D341Med (cell line): ENCODE results near the gene UMAD1.

ENCODE experiments used
- DNase-seq: peaks from one replicate; pipeline ENCODE4 v3.0.0; 2012; ENCODE audit warnings: low spot score

UMAD1 gene

DNA sequence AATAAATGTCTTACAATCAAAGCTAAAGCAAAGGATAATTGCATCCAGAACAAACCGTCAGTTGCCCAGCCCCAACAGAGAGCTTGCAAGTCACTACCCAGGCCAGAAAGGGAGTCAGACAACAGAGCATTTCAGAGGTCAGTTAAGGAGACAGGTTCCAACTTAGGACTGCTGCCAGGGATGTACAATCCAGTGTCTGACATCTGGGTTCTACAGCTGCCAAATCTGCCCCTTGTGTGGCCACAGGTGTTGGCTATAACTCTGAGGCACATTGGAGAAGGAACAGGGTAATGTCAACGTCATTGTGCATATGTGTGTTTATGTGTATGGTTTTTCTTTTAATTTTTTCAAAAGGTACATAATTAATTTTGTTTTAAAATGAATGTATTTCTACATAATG, 242.8 kb downstream of the UMAD1 start:
- no peak for DNase-seq

- DNase-seq = no peak
Measured at GRCh38 chr7:7884855-7885254, 244.3 kb downstream of the UMAD1 start.

DNA sequence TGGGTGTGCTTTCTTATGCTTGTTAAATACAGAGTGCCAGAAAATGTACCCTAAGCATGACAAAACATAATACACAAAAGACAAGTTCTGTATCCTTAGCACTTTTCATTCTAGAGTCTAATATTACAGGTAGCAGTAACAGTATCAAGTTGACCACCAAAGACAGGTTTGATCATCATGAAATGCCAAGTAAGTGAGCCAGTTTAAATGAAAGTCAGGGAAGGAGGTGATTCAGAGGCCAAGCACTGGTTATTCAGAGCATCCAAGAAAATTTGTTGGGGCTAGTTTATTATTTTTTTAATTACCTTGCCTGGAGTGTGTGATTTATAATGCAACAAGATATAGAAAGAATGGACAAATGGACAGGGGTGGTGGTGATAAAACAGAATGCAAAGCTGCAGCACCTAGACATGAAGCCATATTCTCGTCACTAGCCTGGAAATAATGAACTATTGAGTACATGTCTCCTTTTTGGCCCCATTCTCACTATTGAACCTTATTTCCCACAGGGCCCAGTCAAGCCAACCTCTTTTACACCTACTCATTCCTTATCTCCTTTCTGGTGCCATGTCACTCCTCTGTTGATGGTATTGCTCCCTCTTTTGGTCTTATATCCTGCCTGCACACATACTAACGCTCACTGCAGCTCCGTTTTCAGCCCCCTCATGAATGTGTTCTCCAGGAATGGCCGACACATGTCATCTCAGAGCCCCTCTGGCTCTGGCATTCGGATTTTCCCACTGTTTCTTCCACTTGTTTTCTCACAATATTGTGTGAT, 249.4 kb downstream of the UMAD1 start:
- peak; percentile 29 for DNase-seq

DNA sequence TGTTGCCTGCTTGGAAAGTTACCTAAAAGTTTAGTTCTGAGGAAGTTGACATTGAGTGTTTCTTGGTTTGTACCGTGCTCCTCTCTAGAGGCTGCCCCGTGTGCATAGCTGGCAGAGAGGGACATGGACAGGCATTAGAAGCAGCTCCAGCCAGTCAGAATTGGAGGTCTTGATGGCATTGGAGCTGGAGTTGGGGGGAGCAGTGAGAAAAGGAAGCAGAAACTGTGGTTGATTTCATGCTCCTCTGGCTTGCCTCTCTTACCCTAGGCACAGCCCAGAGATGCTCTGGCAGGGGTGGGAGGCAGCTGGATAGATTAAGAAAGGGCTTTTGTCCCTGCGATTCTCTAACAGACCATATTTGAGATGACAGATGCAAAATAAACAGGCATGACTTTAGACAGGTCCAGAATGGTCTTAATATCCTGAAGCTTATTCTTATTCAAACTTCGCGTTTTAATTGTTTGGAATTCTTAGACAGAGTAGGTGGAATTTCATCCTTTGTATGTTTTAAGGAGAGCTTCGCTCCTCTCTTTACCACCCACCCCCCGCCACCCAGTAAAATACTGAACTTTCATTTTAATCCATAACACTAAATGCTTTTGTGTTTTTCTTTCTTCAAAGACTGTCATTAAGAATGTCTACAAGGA, 254.6 kb downstream of the UMAD1 start:
- DNase-seq = no peak

DNA sequence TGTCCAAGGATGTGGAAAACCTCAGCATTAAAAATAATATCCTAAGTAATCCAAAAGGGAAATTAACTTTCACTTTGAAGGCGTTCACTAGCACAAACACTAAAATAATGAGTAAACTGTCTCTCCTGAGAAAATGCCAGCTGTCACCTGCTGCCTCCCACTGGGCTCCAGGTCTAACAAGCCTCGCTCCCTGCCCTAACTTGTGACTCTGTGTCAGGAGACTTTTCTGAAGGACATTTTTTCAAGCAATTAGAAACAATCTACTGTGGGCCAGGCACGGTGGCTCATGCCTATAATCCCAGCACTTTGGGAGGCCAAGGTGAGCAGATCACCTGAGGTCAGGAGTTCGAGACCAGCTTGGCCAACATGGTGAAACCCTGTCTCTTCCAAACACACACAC, 255.2 kb downstream of the UMAD1 start:
- DNase-seq = no peak

DNA sequence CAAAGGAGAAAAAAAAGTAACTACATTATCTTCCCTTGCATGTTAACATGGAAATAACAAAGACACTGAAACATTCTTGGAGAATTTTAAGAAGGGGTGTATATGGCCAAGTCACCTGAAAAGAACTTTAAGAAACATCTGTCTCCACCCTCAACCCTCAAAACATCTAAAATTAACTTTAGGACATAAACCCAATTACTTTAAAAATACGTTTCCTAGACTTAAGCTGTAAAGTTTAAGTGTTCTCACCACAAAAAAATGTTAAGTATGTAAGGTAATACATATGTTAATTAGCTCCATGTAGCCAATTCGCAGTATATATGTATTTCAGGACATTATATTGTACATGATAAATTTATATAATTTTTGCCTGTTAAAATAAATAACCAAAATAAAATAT, 257.0 kb downstream of the UMAD1 start:
- DNase-seq = no peak

GRCh38 chr7:7897949-7898515, 257.5 kb downstream of the UMAD1 start:
- DNase-seq = no peak

DNA sequence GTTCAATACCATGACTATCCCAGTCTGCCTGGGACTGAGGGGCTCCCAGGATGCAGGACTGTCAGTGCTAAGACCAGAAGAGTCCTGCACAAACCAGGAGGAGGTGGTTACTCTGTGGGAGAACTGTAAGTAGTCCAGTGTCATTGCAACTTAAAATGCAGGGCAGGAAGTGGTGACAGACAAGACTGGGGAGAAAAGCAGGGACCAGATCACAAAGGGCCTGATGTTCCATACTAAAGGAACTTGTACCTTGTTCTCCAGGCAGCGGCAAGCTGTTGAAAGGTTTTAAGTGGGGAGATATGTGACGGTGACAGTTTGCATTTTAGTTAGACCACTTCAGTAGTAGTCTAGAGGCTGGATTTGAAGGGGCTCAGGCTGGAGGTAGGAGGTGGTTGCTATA, 262.3 kb downstream of the UMAD1 start:
- no peak for DNase-seq

- DNase-seq = no peak
Measured at GRCh38 chr7:7907306-7907705, 266.8 kb downstream of the UMAD1 start.

GRCh38 chr7:7908622-7909145, 268.1 kb downstream of the UMAD1 start:
- DNase-seq = no peak

- DNase-seq = no peak
Measured at GRCh38 chr7:7909376-7909775, 268.8 kb downstream of the UMAD1 start.

DNA sequence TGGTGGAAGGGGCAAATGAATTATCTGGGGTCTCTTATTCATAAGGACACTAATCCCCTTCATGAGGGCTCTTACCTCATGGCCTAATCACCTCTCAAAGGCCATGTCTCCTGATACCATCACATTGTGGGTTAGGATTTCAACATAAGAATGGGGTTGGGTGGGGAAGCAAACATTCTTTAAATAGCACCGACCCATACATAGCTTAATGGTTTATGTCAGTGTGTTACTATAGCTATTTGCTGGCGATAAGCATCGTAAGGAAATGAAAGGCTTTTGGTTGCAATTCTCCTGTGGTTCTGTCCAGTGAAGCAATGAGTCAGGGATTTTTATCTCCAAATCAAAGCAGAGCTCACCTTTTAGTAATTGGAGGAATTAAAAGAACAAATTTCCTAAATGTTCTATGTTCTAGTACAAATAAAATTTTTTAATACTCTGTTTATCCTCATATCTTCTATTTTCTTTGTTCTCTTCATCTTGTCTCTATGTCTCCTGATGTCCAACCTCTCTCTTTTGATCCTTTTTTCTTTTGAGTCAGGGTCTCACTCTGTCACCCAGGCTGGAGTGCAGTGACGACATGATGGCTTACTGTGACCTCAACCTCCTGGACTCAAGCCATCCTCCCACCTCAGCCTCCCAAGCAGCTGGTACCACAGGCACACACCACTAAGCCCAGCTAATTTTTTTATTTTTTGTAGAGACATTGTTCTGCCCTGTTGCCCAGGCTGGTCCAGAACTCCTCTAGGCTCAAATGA, 271.0 kb downstream of the UMAD1 start:
- DNase-seq = no peak

GRCh38 chr7:7912937-7913336, 272.4 kb downstream of the UMAD1 start:
- no peak for DNase-seq

GRCh38 chr7:7913504-7913903, 273.0 kb downstream of the UMAD1 start:
- no peak for DNase-seq

DNA sequence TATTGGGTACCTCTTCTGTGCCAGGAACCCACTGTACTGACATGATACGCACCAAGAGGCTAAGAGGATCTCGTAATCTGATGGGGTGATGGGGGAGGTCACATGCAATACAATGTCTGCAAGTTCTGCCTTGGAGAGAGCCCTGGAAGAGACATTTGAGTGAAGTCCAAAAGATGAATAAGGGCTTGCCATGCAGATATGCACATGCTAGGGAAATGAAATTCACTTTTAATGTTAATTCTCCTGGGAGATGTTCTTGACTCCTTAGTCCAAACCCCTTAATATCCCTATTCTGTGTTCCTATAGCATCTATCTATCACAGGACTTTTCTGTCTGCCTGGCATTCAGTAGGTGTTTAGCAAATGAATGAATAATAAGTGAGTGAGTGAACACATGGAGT, 274.0 kb downstream of the UMAD1 start:
- no peak for DNase-seq

- DNase-seq = no peak
Measured at GRCh38 chr7:7916064-7916463, 275.5 kb downstream of the UMAD1 start.

- no peak for DNase-seq
Measured at GRCh38 chr7:7917593-7917992, 277.0 kb downstream of the UMAD1 start.

- DNase-seq = no peak
Measured at GRCh38 chr7:7918736-7919448, 278.3 kb downstream of the UMAD1 start.

GRCh38 chr7:7919449-7919945, 278.9 kb downstream of the UMAD1 start:
- no peak for DNase-seq

- no peak for DNase-seq
Measured at GRCh38 chr7:7920056-7920455, 279.5 kb downstream of the UMAD1 start.

DNA sequence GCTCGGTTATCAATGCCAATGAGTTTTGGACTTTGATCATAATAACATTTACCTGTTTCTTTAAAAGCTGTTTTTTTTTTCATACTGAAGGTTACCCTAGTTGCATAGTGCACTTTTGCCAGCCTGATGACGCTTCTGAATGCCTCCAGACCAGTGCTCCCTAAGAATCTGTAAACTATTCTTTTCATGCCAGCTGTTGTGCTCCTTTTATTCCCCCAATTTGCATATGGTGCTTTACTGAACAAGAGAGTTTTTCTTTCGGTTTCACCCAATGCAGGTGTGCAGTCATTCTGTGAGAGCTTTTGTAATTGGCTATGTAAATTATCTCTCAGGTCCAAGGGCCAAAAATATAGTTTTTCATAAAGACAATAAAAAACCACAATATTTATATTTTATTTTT, 279.9 kb downstream of the UMAD1 start:
- no peak for DNase-seq

DNA sequence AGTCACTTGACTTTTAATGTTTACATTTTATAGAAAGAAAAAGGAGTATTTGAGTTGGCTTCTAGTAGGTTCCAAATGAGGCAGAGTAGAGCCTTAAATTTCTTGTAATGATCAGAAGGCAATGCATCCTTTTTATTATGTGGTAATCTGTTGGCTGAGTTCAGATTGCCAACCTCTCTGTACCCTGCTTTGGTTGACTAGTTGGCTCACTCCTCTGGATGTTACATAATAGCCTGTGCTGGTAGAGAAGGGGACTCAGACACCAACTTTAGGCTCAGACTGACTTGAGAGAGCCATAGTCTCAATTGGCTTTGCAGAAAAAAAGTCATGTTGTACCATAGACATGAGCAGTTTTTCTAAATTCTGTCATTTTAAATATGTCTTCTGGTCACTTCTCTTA, 281.3 kb downstream of the UMAD1 start:
- no peak for DNase-seq
